SH-SY5Y (cell line): ENCODE measurements around the gene KCNK4.

Experiments
- GATA2 ChIP-seq: IDR thresholded peaks from 2 replicates; pipeline ENCODE4 v1.6.1; 2011; ENCODE audit warnings: mild to moderate bottlenecking, low read depth, low read length
- GATA3 ChIP-seq: IDR thresholded peaks from 2 replicates; pipeline ENCODE4 v1.6.1; 2011; ENCODE audit warnings: low read depth, mild to moderate bottlenecking, low read length, moderate library complexity

- TF ChIP-seq GATA2 (no peak), GATA3 (no peak)
Observed at GRCh38 chr11:64338716-64339115, 47.6 kb downstream of the KCNK4 start.
